GM21723 (cell line): ENCODE measurements around the gene SMIM5.

Experiments used
- ATAC-seq: cut with Tn5 transposase; IDR thresholded peaks from one replicate; pipeline ENCODE4 v1.9.1; 2021; ENCODE audit warnings: mild to moderate bottlenecking, moderate library complexity; ENCODE audit not compliant: unreplicated experiment

Gene SMIM5

GRCh38 chr17:75639327-75639726, 6.1 kb downstream of the SMIM5 start:
- ATAC-seq = no peak

- no peak for ATAC-seq
Observed at GRCh38 chr17:75639771-75640555, 6.7 kb downstream of the SMIM5 start.

- no peak for ATAC-seq
Observed at GRCh38 chr17:75640556-75641119, 7.4 kb downstream of the SMIM5 start.

GRCh38 chr17:75641343-75641742, 8.1 kb downstream of the SMIM5 start:
- ATAC-seq = no peak

- ATAC-seq = no peak
Observed at GRCh38 chr17:75642182-75642783, 9.0 kb downstream of the SMIM5 start.

- no peak for ATAC-seq
Observed at GRCh38 chr17:75642784-75643642, 9.8 kb downstream of the SMIM5 start.

- ATAC-seq = no peak
Observed at GRCh38 chr17:75643643-75644017, 10.4 kb downstream of the SMIM5 start.

- ATAC-seq = no peak
Observed at GRCh38 chr17:75645501-75645888, 12.3 kb downstream of the SMIM5 start.

GRCh38 chr17:75645889-75646637, 12.8 kb downstream of the SMIM5 start:
- no peak for ATAC-seq

- no peak for ATAC-seq
Observed at GRCh38 chr17:75646638-75646992, 13.4 kb downstream of the SMIM5 start.

GRCh38 chr17:75647061-75647460, 13.8 kb downstream of the SMIM5 start:
- no peak for ATAC-seq

- ATAC-seq = no peak
Observed at GRCh38 chr17:75647921-75648320, 14.7 kb downstream of the SMIM5 start.

- ATAC-seq = no peak
Observed at GRCh38 chr17:75649687-75650086, 16.5 kb downstream of the SMIM5 start.

GRCh38 chr17:75650874-75651273, 17.6 kb downstream of the SMIM5 start:
- ATAC-seq = no peak

- no peak for ATAC-seq
Observed at GRCh38 chr17:75652341-75652740, 19.1 kb downstream of the SMIM5 start.

GRCh38 chr17:75652934-75653549, 19.8 kb downstream of the SMIM5 start:
- ATAC-seq = no peak

GRCh38 chr17:75654176-75654575, 20.9 kb downstream of the SMIM5 start:
- ATAC-seq = no peak

GRCh38 chr17:75658237-75658636, 25.0 kb downstream of the SMIM5 start:
- no peak for ATAC-seq

- no peak for ATAC-seq
Observed at GRCh38 chr17:75661531-75661930, 28.3 kb downstream of the SMIM5 start.

- ATAC-seq = no peak
Observed at GRCh38 chr17:75662511-75662910, 29.3 kb downstream of the SMIM5 start.
